GM18519 (cell line): ENCODE data around the gene ECT2.
A peak's percentile ranks its signal among the peaks of the same experiment; 100 is the strongest.
"Not testable (repeated sequence)": the region's sequence is repeated elsewhere in the genome, so short reads cannot be mapped to it uniquely, and the experiment has no call there.

Experiments
- ATAC-seq: cut with Tn5 transposase; IDR thresholded peaks from one replicate; pipeline ENCODE4 v1.9.1; 2021; ENCODE audit warnings: mild to moderate bottlenecking, moderate library complexity; ENCODE audit not compliant: unreplicated experiment, low FRiP score

ECT2 gene

DNA sequence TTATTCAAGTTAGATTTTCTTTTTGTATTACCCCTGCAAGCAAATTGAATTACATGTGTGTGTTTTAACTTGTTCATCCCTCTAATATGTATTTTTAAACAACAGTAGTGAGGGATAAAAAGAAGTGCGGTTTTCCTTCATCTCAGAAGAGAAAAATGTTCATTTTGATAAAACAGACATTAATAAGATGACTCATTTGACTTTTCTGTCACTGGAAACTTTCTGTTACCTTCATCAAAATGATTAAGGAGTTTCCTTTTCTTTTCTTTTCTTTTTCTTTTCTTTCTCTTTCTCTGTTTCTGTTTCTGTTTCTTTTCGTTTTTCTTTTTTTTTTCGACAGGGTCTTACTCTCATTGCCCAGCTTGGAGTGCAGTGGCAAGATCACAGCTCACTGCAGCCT, 53.0 kb downstream of the ECT2 start:
- ATAC-seq, result no peak

DNA sequence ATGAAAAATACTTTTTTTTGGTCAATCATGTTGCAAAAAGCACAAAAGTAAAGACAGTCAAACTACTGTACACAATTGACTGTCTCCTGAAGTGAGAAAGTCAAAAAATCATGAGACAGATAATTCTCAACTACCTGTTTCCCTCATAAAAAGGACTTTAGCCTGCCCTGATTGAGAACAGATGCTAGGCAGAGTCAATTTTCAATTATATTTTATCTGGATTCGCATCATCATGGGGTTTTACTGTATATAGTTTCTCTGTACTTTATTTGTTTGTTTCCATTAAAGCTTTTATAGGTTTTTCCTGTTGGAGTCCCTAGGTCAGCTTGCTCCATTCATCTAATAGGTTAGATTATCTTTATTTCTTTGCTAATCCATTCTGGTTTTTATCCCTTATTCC, 53.8 kb downstream of the ECT2 start:
- ATAC-seq, result no peak

DNA sequence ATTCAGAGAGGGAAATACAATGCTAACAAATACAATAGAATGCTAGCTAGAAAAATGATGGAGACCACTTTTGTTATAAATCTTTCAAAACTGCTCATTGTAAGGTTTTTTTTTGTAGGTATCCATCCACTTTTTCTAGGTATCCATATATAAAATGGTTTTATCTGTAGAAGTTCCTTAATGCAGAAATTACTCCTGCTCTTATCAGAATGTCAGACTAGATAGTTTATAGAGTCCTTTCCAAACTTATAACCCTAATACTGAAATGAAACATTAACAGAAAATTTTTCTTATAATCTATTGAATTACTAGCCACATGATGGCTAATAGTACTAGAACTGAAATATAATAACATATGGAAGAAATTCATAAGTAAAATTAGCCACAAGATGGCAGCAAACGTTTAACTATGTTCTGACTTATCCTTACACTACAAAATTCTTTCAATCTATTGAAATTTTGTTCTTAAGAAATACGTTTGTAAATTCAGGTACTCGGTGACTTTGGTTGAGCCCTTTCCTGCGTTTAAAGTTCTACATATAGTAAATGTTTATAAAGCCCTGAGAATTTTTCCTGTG, 58.5 kb downstream of the ECT2 start:
- ATAC-seq, result peak; percentile 57

DNA sequence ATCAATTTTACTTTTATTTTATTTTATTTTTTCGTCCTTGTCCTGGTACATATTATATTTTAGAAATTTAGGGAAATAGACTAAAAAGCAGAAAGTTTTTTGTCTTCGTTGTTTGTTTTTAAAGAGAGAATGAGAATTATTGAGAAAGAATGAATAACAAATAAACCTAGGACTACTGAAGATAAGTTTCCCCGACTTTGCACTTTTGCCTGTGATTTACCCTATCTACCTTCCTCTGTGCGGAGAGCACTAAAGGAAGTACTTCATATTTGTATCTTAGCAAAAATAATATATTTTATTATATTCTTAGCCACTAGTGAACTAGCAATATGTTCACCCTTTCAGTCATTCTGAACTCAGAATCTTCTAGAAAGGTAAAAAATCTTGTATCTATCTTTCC, 60.6 kb downstream of the ECT2 start:
- ATAC-seq, result no peak

DNA sequence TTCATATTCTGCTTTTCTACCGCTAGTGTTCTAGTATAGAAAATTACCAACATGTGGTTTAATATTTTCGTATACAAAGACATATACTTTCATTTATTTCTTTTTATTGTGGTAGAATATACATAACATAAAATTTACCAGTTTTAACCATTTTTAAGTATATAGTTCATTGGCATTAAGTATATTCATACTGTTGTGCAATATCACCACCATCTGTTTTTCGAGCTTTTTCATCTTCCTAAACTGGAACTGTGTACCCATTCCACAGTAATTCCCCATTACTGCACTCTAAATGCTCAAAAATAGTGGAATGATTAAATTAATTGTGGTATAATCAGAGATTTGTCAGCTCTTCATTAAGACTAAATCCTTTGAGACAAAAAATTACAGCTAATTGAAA, 62.9 kb downstream of the ECT2 start:
- no peak for ATAC-seq

DNA sequence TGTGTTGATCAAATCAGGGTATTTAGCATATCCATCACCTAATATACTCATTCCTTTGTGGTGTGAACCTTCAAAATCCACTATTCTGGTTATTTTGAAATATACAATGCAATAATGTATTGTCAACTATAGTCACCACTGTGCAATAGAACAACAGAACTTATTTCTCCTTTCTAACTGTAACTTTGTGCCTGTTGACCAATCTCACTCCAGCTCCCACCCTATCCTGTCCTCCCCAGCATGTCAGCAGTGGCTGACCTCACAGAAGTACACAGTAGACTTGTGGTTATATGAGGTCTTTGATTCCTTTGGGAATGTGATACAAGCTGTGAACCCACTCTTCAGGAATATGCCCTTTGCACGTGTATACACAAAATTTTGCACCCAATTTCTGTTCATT, 64.2 kb downstream of the ECT2 start:
- no peak for ATAC-seq

DNA sequence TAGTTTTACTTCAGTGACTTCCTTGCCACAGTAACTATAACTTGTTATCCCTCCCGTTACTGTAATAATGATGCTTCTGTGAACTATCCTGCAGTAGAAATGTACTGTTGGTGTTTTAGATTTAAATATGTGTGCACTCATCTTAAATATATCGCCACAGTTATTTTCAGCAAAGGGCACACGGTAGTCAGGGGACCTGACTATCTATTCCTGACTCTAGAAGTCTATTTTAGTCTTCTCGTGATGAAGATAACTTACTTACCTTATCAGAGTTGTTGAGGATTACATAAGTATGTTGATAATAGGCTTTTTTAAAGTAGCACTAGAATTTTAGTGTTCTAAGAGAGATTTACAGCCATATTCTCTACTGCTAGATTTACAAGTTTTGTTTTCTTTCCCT, 65.3 kb downstream of the ECT2 start:
- ATAC-seq, result no peak

DNA sequence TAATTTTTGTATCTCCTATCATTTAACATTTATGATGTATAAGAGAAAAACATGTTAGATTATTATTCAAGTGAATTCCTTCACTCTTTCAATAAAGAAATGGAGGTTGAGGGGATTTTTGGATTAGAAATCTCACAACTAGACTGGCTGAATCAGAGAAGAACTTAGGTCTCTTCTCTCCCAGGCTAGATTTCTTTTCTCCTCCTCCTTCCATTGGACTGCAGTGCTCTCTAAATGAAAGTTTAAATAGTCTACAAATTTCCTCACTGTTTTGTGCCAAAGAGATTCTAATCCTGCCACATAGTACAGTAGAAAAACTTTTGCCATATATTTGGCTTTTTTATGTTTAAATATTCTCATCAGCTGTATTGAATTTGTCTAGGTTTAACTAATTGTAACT, 65.8 kb downstream of the ECT2 start:
- ATAC-seq, result no peak

DNA sequence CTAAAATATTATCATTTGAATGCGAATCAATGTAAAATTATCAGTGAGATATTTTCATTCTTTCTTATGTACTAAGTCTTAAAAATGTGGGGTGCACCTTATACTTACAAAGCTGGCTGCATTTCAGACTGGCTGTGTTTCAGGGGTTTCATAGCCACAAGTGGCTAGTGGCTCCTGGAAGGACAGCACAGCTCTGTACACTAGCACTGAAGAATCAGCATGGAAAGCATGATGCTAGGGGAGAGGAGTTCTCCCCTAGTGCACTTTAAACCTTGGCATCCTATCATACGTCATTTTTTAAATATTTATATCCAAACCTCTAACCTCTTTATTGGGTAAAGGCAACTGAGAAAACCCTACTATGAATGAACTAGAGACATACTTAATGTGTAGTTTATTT, 66.4 kb downstream of the ECT2 start:
- ATAC-seq, result no peak

DNA sequence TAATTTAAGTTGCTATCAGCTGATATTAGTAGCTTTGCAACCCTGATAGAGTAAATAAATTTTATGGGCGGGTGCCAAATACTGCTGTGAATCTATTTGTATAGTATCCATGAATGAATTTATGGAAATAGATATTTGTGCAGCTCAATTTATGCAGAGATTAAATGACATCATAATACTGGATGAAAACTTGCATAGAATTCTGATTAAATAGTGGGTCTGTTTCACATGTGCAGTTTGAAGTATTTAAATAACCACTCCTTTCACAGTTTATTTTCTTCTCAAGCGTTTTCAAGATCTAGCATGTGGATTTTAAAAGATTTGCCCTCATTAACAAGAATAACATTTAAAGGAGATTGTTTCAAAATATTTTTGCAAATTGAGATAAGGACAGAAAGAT, 70.0 kb downstream of the ECT2 start:
- ATAC-seq, result no peak

DNA sequence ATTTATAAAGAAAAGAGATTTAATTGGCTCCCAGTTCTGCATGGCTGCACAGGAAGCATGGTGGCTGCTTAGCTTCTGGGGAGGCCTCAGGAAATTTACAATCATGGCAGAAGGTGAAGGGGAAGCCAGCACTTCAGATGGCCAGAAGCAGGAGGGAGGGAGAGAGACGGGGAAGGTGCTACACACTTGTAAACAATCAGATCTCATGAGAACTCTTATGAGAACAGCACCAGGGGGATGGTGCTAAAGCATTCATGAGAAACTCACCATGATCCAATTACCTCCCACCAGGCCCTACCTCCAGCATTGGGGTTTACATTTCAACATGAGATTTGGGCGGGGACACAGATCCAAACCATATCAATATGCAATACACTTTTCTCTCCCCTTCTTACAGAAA, 73.7 kb downstream of the ECT2 start:
- ATAC-seq, result no peak

DNA sequence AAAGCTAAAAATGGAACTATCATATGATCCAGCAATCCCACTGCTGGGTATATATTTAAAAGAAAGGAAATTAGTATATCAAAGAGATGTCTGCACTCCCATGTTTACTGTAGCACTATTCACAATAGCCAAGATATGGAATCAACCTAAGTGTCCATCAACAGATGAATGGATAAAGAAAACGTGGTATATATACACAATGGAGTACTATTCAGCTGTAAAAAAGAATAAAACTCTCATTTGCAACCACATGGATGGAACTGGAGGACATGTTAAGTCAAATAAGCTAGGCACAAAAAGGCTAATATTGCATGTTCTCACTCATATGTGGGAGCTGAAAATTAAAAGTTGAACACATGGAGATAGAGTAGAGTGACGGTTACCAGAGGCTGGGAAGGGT, 76.7 kb downstream of the ECT2 start:
- ATAC-seq, result not testable (repeated sequence)

DNA sequence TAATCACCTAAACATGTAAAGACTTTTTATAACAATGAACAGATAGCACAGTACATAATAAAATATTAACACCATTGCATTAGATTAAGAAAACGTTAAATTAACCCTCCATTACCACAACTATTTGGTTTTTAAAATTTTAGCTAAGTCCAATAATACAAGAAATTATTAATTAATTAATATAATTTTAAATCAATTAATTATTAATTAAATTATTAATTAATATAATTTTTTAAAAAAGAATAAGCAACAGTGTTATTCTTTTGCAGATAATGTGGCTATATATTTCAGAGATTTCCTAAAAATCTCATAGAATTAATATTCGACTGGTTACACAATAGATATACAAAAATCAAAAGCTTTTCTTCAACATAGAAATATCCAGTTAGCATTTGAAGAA, 82.5 kb downstream of the ECT2 start:
- no peak for ATAC-seq

DNA sequence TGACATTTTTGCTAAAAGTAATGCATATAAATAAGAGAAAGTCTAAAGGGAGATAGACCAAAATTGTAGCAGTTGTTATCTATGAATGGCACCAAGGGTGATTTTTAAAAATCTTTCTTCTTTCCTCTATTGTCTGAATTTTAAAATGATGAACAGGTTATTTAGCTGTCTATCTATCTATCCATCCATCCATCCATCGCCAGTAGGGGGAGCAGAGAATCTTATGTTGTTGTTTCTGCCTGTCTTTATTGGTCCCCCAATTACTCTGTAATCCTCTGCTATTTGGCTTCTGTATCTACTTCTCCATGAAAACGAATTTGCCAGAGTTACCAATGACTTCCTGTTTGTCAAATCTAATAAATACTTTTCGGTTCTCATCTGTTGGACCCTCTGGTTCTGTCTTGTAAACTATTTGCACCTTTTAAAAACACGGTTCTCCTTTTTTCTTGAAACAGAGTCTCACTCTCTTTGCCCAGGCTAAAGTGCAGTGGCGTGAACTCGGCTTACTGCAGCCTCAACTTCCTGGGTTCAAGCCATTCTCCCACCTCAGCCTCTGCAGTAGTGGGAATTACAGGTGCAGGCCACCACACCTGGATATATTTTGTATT, 86.0 kb downstream of the ECT2 start:
- ATAC-seq, result peak; percentile 76

DNA sequence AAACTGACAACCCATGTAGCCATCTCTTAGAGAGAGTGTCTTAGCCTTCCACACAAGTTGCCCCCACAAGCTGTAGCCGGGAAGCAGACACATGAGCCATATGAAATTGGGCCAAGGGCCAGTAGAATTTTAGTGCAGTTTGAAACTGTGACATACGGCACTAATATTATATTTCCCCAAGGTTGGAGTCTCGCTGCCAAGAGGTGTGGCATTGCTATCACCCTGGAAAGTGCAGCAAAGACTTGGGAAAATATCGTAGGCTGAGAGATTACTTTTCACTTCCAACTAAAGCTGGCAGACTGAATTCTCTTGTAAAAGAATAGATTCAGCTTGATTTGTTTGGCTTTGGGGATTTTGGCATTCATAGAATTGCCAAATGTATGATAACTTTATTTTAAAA, 89.2 kb downstream of the ECT2 start:
- ATAC-seq, result no peak

DNA sequence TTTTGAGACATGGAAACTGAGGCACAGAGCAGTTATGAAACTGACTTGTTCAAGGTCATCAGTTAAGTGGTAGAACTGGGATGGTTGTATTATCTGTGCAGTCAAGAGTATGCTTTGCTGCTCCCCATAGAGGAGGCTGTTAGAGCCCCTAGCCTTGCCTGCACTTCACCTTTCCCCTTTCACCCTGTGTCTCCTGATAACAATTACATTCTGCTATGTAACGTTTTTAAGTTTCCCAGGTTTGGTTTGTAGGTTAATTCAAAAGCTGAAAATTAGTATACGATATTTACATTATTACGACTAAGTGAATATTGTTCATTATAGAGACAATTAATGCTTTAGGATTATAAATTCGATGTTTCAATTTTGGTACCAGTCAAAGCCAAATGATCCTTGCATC, 89.9 kb downstream of the ECT2 start:
- no peak for ATAC-seq

DNA sequence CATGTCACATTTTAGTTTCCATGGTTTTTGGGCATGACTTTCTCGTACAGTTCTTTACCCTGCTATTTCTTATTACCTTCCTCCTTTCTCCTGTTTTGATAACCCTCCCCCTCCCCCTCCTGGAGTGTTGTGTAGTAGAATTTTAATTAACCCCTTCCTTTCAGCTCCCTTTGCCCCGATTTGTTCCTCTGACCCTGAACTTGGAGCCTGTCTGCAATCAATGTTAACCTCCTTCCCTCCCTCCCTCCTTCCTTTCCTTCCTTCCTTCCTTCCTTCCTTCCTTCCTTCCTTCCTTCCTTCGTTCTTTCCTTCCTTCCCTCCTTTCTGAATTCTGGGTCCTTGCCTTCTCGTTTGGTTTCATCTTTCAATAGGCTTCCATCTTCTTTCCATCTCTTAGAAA, 90.4 kb downstream of the ECT2 start:
- no peak for ATAC-seq

DNA sequence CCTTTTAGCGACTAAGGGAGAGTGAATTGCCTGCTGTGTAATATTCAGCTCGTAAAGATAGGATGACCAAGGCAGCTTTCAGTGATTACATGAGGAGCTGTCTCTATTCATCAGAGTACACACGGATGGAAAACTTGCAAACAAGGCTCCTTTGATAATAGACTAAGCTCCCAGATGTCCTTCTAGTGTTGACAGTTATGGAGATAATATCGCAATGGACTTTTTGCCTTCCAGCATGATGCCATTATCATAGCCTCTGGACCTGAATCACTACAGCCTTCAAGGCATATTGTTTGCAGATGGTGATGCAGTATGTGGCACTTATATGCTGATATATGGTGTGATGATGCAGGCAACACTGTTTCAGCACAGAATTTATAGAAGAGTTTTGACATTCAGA, 93.9 kb downstream of the ECT2 start:
- no peak for ATAC-seq

DNA sequence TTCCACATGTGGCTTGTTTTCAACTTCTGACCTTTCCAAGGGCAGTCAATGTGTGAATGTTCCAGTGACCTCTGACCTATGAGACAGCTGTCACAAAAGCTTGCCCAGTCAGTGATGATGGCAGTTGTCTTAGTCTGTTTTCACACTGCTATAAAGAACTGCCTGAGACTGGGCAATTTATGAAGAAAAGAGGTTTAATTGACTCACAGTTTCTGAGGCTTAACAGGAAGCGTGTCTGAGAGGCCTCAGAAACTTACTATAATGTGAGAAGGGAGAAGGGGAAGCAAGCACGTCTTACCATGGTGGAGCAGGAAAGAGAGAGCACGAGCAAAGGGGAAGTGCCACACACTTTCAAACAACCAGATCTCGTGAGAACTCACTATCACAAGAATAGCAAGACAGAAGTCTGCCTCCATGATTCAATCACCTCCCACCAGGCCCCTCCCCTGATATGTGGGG, 95.6 kb downstream of the ECT2 start:
- peak; percentile 75 for ATAC-seq

DNA sequence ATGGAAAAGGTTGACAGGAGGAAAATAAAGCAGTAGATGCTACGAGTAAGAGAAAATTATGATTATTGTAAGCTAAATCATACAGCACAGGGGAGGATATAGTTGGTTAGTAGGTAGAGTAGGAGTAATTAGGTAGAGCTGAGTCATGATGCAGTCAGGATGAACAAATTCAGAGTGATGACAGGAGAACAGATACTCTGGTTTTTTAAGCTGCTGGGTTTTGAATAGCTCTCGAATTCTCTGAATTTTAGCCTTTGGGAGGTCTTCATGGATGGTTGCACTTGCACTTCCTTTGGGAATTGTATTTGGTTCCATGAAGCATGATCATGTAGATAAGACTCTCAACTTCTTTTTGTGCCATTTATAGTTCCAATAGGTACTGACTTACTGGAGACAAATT, 96.2 kb downstream of the ECT2 start:
- ATAC-seq, result no peak

DNA sequence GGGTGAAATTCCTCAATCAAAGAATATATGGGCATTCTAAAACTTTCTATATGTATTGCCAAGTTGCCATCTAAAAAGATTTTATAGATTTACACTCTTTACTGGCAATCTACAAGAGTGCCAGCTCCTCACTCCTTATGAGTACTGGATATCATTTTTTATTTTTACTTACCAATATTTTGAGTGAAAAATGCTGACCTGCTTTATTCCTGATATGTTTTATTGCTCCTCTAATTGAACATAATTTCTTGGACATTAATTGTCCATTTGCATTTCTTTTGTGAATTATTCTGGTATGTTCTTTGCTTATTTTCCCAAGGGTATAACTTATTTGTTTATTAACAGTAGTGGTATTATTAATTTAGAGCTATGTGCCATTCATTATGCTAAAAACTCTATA, 96.8 kb downstream of the ECT2 start:
- no peak for ATAC-seq

DNA sequence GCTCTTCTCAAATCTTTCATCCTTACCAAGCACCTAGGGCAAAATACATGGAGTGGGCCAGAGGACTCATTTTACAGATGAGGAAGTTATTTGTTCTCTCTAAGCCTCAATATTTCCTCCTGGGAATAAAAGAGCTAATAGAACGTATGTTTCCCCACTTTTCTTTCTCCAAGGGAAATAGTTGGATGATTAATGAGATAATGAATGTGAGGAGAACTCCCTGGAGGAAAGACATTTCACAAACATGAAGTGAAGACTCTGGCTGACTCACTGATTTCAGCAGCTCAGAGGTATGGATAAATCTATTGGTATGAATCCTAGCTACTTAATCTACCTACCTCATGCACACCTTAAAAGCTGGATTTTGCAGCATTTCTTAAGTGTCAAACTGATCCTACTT, 98.4 kb downstream of the ECT2 start:
- ATAC-seq, result no peak

DNA sequence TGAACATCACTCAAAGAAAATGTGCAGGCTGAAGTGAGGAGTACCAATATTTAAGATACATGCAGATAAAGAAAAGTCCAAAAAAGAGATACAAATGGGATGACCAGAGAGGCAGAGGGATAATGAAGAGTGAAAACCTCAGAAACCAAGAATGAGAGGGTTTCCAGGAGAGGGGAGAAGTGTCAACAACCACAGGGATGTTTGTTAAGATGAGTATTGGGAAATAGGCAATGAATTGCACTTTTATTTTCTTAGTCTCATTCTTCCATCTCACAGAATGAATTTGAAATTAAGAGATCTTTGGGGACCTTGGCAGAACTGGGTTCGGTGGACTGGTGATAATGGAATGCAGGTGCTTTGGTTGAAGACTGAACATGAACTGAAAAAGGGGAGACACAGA, 102.5 kb downstream of the ECT2 start:
- no peak for ATAC-seq
